ENCODE data around the gene PLA2G4E. TPM values are rescaled to one million over a fixed set of nuclear protein-coding genes. Genes with fewer than 3 reads are reported as not detected.

Gene PLA2G4E
- not detected in 2 replicates for total RNA-seq (2014; rRNA removed; shearing (Covaris generic))

DNA sequence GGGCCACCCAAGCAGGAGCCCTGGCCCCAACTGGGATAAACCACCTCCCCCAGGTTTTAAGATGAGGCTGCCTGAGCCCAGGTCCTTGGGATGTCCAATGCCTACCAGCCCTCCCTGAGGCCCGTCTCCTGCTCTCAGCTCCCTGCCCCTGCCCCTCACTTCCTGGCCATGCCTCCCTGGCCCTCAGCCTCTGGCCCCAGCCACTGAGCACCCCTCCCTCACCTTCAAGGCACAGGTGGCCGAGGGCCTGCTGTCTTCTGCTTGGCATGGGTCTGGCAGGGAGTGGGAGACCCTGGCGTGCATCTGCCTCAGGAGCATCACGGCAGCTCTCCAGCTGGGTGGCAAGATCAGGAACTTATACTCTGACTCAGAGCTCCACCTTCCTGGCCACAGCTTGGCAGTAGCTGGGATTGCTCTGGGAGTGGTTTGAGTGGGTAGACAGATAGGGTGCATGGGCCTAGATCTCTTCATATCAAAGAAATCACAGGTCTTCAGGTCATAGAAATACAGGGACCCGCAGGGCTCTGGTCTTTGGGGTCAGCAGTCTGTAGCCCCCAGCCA lies at the start of gene PLA2G4E:
TSS of gene PLA2G4E (minus strand) at position 330 of the 561 bp plus-strand sequence. CDS start at position 318, 12 bp downstream.
- no peak for DNase-seq (ENCODE audit: low read depth)

DNA sequence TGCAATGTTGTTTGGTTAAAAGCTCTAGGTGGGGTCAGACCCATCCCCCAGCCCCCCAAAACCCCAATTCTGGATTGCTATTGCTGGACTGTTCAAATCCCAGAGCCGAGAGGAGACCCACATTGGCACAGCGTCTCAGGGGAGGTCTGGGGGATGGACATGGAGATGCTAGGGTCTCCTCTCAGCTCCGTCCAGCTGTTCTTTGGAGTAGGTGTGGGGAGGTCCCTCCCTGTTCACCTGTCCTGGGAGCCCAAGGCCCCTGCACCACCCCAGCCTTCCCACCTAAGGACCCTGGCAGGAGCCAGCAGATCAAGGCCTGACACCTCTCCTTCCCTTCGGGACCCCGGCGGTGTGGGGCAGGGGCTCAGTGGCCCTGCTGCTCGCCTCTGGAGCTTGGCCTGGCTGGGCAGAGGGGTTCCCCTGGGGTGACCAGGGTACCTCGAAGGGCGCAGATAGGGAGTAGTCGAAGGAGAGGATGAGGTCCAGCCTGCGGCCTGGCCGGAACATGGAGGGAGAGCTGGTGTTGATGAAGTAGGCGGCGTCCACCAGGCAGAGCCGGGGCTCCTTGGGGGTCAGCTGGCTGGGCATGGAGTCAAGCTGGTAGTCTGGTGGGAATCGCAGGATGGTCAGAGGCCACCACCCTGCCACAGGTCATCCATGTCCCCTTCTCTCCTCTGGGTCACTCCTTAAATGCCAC lies 49.6 kb upstream of the PLA2G4E start:
- DNase-seq (ENCODE audit: low read depth) = no peak

GRCh38 chr15:42069496-42070278 lies 48.8 kb upstream of the PLA2G4E start:
- DNase-seq (ENCODE audit: low read depth) = no peak

GRCh38 chr15:42069025-42069424 lies 48.2 kb upstream of the PLA2G4E start:
- DNase-seq (ENCODE audit: low read depth) = no peak

DNA sequence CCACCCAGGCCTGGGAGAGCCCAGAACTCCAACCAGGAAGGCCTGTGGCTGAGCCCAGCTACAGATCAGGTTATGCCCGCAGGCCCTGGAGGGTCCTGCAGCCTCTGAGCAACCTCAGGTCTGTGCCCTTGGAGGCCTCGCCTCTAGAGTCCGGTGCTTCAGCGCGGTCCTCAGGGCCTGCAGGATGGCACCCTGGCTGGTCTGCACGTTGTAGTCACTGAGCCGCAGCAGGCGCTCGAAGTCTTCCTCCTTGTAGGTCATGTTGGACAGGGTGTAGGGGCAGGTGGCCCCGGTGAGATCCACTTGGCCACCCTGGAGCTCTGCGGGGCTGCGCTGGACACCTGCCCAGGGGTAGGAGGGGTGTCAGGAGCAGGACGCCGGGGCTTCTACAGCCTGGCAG lies 47.8 kb upstream of the PLA2G4E start:
- no peak for DNase-seq (ENCODE audit: low read depth)

DNA sequence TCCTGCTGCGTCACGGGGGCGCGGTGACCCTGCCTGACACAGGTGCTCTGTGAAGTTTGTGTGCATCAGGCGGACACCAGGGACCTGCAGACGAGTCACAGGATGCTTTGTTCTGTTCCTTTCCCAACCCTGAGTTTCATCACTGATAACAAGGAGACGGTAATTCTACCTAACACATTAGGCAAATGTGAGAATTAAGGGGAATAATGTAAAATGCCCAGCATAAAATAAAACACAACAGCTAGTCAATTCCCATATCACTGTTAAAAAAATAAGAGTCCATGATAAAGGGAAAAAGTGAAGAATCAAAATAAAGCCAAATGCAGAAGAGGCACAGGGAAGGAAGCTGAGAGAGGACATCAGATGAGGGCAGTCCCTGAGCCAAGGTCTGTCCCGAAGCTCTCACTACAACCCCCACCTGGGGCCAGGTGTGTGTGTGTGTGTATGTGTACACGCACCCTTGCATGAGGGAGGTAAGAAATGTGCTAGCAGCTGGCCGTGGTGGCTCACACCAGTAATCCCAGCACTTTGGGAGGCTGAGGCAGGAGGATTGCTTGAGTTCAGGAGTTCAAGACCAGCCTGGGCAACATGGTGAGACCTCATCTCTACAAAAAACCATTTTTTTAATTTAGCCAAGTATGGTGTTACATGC lies 46.0 kb upstream of the PLA2G4E start:
- no peak for DNase-seq (ENCODE audit: low read depth)

GRCh38 chr15:42065468-42065867 lies 44.6 kb upstream of the PLA2G4E start:
- no peak for DNase-seq (ENCODE audit: low read depth)

GRCh38 chr15:42065033-42065432 lies 44.2 kb upstream of the PLA2G4E start:
- DNase-seq (ENCODE audit: low read depth) = peak; percentile 26

GRCh38 chr15:42064271-42064670 lies 43.4 kb upstream of the PLA2G4E start:
- DNase-seq (ENCODE audit: low read depth) = no peak

GRCh38 chr15:42063122-42063848 lies 42.4 kb upstream of the PLA2G4E start:
- DNase-seq (ENCODE audit: low read depth) = no peak

DNA sequence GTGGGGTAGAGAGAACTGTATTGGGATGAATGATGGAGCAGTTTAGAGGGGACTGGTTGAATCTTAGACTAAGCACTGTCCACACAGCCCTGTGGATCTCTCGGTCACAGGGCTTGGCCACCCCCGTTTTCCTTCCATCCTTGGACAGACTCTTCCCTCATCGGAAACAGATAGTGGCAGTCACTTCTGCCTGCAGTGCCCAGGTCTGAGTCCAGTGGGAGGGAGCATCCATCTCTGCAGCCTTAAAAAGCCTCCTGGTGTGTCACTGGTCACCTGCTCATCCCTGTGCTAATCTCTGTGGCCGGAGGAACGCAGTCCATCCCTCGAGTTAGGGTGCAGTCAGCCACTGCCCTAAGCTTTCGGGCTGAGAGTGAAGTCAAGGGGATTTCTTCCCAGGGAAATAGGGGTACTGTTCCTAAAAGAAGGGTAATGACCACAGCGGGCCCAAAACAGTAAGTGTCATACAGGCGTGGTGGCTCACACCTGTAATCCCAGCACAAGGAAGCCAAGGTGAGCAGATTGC lies 41.5 kb upstream of the PLA2G4E start:
- DNase-seq (ENCODE audit: low read depth) = no peak

DNA sequence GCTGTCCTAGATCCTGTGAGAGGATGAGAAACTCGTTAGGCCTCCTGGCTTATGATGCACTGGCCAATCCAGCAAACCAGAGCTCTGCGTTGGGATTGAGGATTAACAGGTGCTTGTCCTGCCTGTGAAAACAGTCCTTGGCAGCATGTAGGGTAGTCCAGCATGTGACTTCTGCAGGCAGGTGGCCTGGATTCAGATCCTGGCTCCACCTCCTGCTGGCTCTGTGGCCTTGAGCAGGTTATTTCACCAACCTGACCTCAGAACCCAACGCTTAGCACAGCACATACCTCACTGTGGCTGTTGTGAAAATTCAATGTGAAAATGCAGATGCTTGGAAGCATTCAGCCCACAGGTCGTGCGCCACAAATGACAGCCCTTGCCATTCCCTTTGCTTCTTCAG lies 40.0 kb upstream of the PLA2G4E start:
- DNase-seq (ENCODE audit: low read depth) = no peak

- DNase-seq (ENCODE audit: low read depth) = no peak
Observed at GRCh38 chr15:42060477-42060763, 39.6 kb upstream of the PLA2G4E start.

DNA sequence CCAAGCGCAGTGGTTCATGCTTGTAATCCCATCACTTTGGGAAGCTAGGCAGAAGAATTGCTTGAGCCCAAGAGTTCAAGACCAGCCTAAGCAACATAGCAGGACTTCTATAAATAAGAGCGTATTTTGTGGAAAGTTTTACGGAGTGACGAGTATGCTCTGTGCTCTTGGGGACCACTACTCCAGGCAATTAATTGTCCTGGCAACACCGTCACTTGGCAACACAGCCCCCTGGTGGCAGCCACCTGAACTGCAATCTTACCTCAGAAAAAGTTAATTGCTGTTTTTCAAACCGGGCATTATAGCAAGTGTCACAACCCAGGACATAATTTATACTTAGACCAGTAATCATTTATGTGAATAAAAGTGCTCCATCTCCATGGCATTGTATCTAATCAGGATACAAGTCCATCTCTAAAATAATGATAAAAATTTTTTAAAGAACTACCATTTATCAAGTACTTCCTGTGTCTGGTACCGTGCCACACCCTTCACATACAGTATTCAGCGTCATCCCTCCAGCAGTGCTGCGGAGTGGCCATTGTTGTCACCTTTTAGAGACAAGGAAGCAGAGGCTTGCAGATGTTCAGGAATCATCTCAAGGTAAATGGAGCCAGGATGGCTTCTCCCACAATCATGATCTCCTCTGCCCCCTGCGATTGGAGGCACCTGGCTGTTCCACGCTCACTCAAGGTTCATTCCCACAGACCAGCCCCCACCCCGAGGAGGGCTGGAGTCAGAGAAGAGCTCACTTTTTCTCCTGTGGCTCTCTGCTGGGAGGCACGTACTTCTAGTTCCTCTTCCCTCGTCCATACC lies 39.0 kb upstream of the PLA2G4E start:
- DNase-seq (ENCODE audit: low read depth) = peak; percentile 48

DNA sequence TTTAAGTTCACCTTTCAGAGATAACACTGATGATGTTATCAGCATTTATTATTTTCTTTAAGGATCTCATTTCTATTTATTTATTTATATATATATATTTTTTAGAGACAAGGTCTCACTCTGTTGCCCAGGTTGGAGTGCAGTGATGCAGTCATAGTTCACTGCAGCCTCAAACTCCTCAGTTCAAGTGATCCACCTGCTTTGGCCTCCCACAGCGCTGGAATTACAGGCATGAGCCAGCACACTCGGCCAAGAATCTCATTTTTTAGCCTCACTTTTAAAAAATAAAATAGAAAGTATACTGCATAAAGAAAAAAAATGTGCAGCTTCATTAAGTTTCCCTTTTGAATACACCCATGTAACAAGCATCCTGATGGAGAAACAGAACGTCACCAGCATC lies 37.9 kb upstream of the PLA2G4E start:
- DNase-seq (ENCODE audit: low read depth) = no peak

DNA sequence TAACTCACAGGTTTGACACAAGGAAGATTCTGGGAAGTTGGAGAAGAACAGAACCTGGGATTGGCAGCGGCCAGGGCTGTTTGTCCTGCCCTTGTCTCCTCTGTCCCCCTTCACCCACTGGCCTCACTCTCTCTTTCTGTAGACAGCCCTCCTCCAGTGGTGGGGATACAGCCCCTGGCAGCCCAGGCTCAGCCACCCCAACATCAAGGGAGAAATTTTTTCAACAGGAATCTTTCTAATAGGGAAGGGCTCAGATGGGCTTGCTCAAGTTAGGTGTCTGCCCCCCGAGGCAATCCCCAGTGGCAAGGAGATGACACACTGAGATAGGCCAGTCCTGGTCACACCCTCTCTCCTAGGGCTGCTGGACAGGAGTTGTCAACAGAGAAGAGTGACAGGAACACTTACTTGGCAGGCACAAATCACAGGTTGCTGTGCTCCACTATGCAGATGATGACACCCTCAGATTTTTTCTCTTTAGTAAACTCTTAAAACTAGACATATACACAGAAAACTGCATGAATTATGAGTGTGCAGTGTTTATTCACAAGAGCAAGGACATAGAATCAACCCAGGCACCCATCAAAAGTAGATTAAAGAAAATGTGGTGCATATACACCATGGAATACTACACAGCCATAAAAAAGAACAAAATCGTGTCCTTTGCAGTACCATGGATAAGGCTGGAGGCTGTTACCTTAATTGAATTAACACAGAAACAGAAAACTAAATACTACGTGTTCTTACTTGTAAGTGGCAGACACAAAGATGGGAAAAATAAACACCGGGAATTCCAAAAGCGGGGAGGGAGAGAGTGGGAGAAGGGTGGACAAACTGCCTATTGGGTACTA lies 37.2 kb upstream of the PLA2G4E start:
- DNase-seq (ENCODE audit: low read depth) = no peak

DNA sequence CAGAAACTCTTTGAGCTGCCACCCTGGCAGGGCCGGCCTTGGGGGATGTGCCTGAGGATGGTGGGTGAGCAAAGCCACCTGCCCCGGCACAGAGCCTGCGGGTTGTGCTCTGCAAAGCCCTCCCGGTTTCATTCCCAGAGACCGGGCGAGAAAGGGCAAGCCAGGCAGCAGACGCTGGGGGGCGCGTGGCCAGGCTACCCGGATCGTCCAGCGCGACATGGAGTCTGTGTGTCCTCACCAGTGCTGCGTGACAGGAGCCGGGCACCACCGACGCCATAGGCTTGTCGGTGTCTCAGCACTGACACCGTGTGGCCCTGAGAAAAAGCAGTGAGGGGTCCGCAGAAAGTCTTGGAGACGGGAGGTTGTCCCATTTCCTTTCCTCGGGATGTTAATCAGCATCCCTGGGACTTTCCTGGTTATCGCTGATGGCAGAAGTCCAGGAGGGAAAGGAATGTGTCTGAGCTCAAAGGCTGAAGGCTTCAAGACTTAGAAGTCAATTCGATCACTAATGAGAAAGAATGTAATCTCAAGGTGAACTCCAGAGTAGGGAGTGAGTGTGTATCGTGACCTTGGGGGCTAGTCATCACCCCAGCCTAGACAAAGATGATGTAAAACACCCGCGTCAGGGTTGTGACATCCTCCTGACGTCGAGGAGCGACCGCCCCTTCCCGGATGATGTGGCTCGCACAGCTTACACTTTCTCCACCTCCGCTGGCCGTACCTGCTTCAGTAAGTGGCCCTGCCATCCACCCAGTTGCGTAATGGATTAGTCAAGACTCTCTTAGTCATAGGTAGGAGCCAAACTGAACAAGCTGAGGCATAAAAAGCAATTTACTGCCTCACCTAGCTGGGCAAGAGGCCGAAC lies 36.3 kb upstream of the PLA2G4E start:
- peak; percentile 89 for DNase-seq (ENCODE audit: low read depth)

DNA sequence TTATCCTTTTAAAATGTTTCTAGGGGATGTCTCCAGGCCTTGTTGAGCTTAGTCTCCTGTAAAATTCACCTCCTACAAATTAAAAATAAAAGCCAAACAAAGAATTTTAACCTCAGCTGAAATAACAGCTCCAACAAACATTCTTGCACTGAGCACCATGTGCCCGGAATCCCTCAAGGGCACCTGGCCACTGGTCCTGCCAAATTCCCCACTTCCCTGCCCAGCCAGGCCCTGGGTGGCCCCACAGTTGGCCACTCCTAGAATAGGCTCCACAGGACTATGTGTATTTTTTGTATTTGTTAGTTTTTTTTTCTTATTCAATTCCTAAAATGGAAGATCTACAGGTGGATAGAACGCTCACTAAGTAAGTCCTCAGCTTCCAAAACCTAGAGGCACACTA lies 33.1 kb upstream of the PLA2G4E start:
- DNase-seq (ENCODE audit: low read depth) = no peak

DNA sequence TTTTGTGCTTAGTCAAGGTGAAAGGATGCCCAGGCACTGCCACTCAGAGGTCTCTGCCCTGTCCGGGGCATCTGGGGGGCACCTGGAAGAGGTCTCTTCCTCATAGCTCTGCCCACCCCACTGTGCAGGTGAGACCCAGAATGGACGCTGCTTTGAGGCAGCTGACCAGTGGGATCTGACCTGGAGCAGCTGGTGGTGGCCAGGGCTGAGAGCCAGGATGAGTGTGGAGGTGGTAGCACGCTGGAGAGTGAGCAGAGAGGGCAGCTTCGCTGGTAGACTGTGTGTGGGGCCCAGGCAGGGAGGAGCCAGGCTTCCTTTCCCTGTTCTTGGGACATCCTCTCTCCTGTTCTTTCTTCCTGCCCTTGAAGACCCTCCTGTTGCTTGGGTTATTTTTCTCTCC lies 32.2 kb upstream of the PLA2G4E start:
- no peak for DNase-seq (ENCODE audit: low read depth)
